OCI-LY1 (cell line): ENCODE measurements around the gene RPLP2.

Source experiments
- H2AFZ ChIP-seq: fragments of 200-600 bp; sonication (generic), shearing (Covaris generic); 2 replicates; pipeline ENCODE4 v1.6.0; 2014; ENCODE audit warnings: antibody characterized with exemption, mild to moderate bottlenecking, low read length
- H3F3A ChIP-seq: fragments of 200-600 bp; sonication (generic), shearing (Covaris generic); 2 replicates; pipeline ENCODE4 v1.6.0; 2014; ENCODE audit warnings: mild to moderate bottlenecking, antibody characterized with exemption, low read length, moderate library complexity; ENCODE audit not compliant: insufficient read depth
- H3K27ac ChIP-seq: fragments of 200-600 bp; sonication (generic); 2 replicates; pipeline ENCODE4 v1.5.1; 2014; ENCODE audit warnings: low read length, mixed run types, mild to moderate bottlenecking, low read depth; ENCODE audit not compliant: poor library complexity, severe bottlenecking
- H3K27me3 ChIP-seq: fragments of 200-600 bp; sonication (generic); 2 replicates; pipeline ENCODE4 v1.6.0; 2014; ENCODE audit warnings: antibody characterized with exemption, mild to moderate bottlenecking, low read length, moderate library complexity; ENCODE audit not compliant: insufficient read depth
- H3K36me3 ChIP-seq: fragments of 200-600 bp; sonication (generic); 2 replicates; pipeline ENCODE4 v1.6.1; 2014; ENCODE audit warnings: mild to moderate bottlenecking, antibody characterized with exemption, low read length, moderate library complexity, mixed read lengths; ENCODE audit not compliant: insufficient read depth
- H3K4me1 ChIP-seq: fragments of 200-600 bp; sonication (generic); 2 replicates; pipeline ENCODE4 v1.5.1; 2014; ENCODE audit warnings: mild to moderate bottlenecking, low read length, moderate library complexity; ENCODE audit not compliant: insufficient read depth, severe bottlenecking
- H3K4me2 ChIP-seq: fragments of 200-600 bp; sonication (generic), shearing (Covaris generic); 2 replicates; pipeline ENCODE4 v1.6.1; 2014; ENCODE audit warnings: low read length
- H3K4me3 ChIP-seq: fragments of 200-600 bp; sonication (generic); 2 replicates; pipeline ENCODE4 v1.5.1; 2014; ENCODE audit warnings: low read length, low read depth, mild to moderate bottlenecking, mixed read lengths; ENCODE audit not compliant: poor library complexity, severe bottlenecking
- H3K79me2 ChIP-seq: fragments of 200-600 bp; shearing (Covaris generic); 2 replicates; pipeline ENCODE4 v1.6.1; 2016; ENCODE audit warnings: mixed run types, low read length, mixed read lengths; ENCODE audit not compliant: insufficient read depth
- H3K9ac ChIP-seq: fragments of 200-600 bp; sonication (generic), shearing (Covaris generic); 2 replicates; pipeline ENCODE4 v1.6.1; 2014; ENCODE audit warnings: mild to moderate bottlenecking, low read length, mixed read lengths
- H3K9me2 ChIP-seq: fragments of 200-600 bp; sonication (generic), shearing (Covaris generic); 2 replicates; pipeline ENCODE4 v1.6.1; 2014; ENCODE audit warnings: low read depth, mild to moderate bottlenecking, low read length, mixed read lengths
- H3K9me3 ChIP-seq: fragments of 200-600 bp; shearing (Covaris generic); 2 replicates; pipeline ENCODE4 v1.6.1; 2014; ENCODE audit warnings: low read length, mixed read lengths
- H4K20me1 ChIP-seq: fragments of 200-600 bp; sonication (generic), shearing (Covaris generic); 2 replicates; pipeline ENCODE4 v1.6.0; 2016; ENCODE audit warnings: mild to moderate bottlenecking, low read length; ENCODE audit not compliant: insufficient read depth
- CTCF ChIP-seq: fragments of 200-600 bp; sonication (generic), shearing (Covaris generic); IDR thresholded peaks from 2 replicates; pipeline ENCODE4 v1.5.1; 2017; ENCODE audit warnings: mild to moderate bottlenecking, antibody characterized with exemption, low read length, moderate library complexity, mixed read lengths
- EZH2 ChIP-seq: fragments of 200-600 bp; sonication (generic), shearing (Covaris generic); IDR thresholded peaks from 2 replicates; pipeline ENCODE4 v1.8.0; 2017; ENCODE audit warnings: borderline replicate concordance, mixed run types, mild to moderate bottlenecking, antibody characterized with exemption, low read length, moderate library complexity, mixed read lengths

RPLP2 gene

DNA sequence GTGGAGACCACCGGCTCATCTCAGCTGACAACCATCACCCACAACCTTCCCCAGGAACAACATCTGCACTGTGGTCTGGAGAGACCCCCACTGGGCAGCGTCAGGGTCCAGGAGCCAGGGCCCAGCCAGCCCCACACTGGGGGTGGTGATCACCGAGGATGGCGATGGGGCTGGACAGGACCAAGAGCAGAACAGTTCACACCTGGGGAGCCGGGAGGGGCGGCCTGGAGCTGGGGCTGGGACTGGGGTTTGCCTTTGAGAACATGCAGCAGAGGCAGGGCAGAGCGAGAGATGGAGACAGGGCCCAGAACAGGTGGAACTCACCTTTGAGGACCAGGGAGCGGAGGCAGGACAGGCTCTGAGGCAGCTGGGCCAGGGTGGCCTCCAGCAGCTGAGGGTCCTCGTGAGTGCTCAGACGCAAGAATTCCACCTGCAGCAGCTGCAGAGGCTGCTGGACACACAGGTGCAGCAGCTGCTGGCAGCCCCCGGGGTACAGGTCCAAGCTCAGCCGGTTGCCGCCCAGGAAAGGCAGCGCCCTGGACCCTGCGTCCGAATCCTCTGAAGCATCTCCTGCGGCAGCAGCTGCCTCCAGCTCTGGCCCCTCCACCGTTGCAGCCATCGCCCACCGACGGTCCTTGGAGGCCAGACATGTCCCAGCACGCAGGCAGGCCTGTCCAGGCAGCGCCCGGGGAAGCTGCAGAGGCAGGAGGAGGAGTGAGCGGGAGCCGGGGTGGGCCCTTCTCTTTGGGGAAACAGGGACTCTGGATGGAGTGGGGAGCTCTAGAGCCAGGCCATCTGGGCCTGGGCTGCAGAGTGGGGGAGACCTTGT is 5.8 kb upstream of the RPLP2 start:
- H3K9me3 ChIP-seq = no peaks in the 10 kb centered on the region
- peak overlapping the region; percentile 87 for H3K4me2 ChIP-seq
- H3K79me2 ChIP-seq = no peaks in the 10 kb centered on the region
- H3K27ac ChIP-seq = peak overlapping the region; percentile 72
- H3K9ac ChIP-seq = peak overlapping the region; percentile 87
- no peaks in the 10 kb centered on the region for H4K20me1 ChIP-seq
- TF ChIP-seq EZH2 (no peak), CTCF (no peak)
- H3K4me3 ChIP-seq = peak overlapping the region; percentile 72
- no peak overlapping the region for H2AFZ ChIP-seq
- H3K4me1 ChIP-seq = peaks cover 40% of the 10 kb centered on the region
- no peaks in the 10 kb centered on the region for H3K9me2 ChIP-seq
- H3K27me3 ChIP-seq = no peaks in the 10 kb centered on the region
- H3F3A ChIP-seq = no peaks in the 10 kb centered on the region
- H3K36me3 ChIP-seq = peaks cover 37% of the 10 kb centered on the region

GRCh38 chr11:804599-804964 is 5.2 kb upstream of the RPLP2 start:
- H3K27ac ChIP-seq = peak overlapping the region; percentile 72
- H2AFZ ChIP-seq = no peak overlapping the region
- peak overlapping the region; percentile 87 for H3K9ac ChIP-seq

DNA sequence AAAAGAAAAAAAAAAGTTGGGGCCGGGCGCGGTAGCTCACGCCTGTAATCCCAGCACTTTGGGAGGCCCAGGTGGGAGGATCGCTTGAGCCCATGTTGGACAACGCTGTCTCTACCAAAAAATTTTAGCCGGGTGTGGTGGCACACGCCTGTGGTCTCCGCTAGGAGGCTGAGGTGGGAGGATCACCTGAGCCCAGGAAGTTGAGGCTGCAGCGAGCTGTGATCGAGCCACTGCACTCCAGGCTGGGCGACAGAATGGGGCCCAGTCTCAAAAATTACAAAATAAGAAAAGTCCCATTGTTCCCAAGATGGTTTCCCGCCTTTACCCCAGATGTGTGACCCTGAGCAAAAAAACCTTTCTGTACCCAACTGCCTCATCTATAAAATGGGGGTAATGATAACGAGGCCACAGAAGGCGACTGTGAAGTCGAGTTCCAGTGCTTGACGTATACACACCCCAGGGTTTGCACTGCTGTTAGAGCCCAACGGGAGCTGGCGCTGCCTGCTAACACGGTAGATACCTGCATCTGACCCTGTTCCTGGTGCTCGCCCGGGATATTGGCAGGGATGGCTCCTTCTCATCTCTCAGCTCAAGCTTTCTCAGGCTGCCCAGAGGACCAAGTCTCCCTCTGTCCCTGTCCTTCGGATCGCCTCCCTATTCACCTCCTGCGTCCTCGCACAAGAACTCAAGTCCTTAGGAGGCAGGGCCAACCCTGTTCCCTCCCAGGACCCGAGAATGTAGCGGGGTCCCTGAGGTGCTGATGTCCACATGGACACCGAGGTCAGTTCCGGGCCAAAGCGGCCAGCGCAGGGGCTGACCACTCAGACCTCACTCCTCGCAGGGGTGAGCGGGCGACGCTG is 1.1 kb upstream of the RPLP2 start:
- H3K79me2 ChIP-seq = peaks cover 15% of the 10 kb centered on the region
- H4K20me1 ChIP-seq = no peaks in the 10 kb centered on the region

More at GRCh38 chr11:804599-804964, 5.2 kb upstream of the RPLP2 start:
- peaks cover 40% of the 10 kb centered on the region for H3K4me1 ChIP-seq
- peak overlapping the region; percentile 72 for H3K4me3 ChIP-seq
- H3K27me3 ChIP-seq = no peaks in the 10 kb centered on the region
- H3K36me3 ChIP-seq = peaks cover 33% of the 10 kb centered on the region
- H3K9me2 ChIP-seq = no peaks in the 10 kb centered on the region
- H3K79me2 ChIP-seq = no peaks in the 10 kb centered on the region
- no peak for TF ChIP-seq CTCF
- H4K20me1 ChIP-seq = no peaks in the 10 kb centered on the region
- H3F3A ChIP-seq = no peaks in the 10 kb centered on the region
- H3K9me3 ChIP-seq = no peaks in the 10 kb centered on the region
- H3K4me2 ChIP-seq = peak overlapping the region; percentile 87

More for the DNA sequence above, 1.1 kb upstream of the RPLP2 start:
- H3K4me2 ChIP-seq = peak overlapping the region; percentile 88
- H3K9me3 ChIP-seq = no peaks in the 10 kb centered on the region
- TF ChIP-seq CTCF = peak; percentile 21; the same call in 1 of the 2 replicates
- TF ChIP-seq EZH2 = no peak
- H3K9me2 ChIP-seq = no peaks in the 10 kb centered on the region
- no peaks in the 10 kb centered on the region for H3K27me3 ChIP-seq
- H3K4me3 ChIP-seq = peak overlapping the region; percentile 83
- peaks cover 36% of the 10 kb centered on the region for H3K36me3 ChIP-seq
- peaks cover 53% of the 10 kb centered on the region for H3K4me1 ChIP-seq
- peak overlapping the region; percentile 89 for H3K27ac ChIP-seq
- H3F3A ChIP-seq = no peaks in the 10 kb centered on the region; the same call in 1 of the 2 replicates
- no peak overlapping the region for H2AFZ ChIP-seq
- H3K9ac ChIP-seq = peak overlapping the region; percentile 91
